Measurements from ENCODE around the gene WDR45.

GRCh38 chrX:49063715-49064114 lies 16.0 kb downstream of the WDR45 start:
- TF ChIP-seq GATA2 (IDR thresholded peaks at IDR 0.05; ENCODE audit: low read depth, low read length) (no peak), GATA3 (IDR thresholded peaks at IDR 0.05; ENCODE audit: low read depth, low read length) (no peak)

Data from SH-SY5Y (cell line).